HG02938 (cell line): Measurements from ENCODE around the gene MET.
A peak's percentile ranks its signal among the peaks of the same experiment; 100 is the strongest.
"Not testable (repeated sequence)": the region's sequence is repeated elsewhere in the genome, so short reads cannot be mapped to it uniquely, and the experiment has no call there.

Experiments used
- ATAC-seq: cut with Tn5 transposase; IDR thresholded peaks from one replicate; pipeline ENCODE4 v1.9.1; 2021; ENCODE audit warnings: mild to moderate bottlenecking, moderate library complexity; ENCODE audit not compliant: unreplicated experiment

Gene MET

GRCh38 chr7:116671681-116672595, at the start of gene MET:
MET (plus strand) TSS chr7:116672196; CDS start chr7:116699085, 26,889 bp downstream.
- ATAC-seq: peak; percentile 91

GRCh38 chr7:116626886-116627285, 45.1 kb upstream of the MET start:
- ATAC-seq: no peak

GRCh38 chr7:116629051-116629463, 42.9 kb upstream of the MET start:
- ATAC-seq: no peak

GRCh38 chr7:116630357-116630756, 41.6 kb upstream of the MET start:
- peak; percentile 97 for ATAC-seq

GRCh38 chr7:116630932-116631671, 40.9 kb upstream of the MET start:
- ATAC-seq: peak; percentile 24

- no peak for ATAC-seq
Measured at GRCh38 chr7:116631676-116632075, 40.3 kb upstream of the MET start.

GRCh38 chr7:116632384-116632783, 39.6 kb upstream of the MET start:
- ATAC-seq: no peak

- no peak for ATAC-seq
Measured at GRCh38 chr7:116633131-116633988, 38.6 kb upstream of the MET start.

GRCh38 chr7:116636997-116637396, 35.0 kb upstream of the MET start:
- no peak for ATAC-seq

GRCh38 chr7:116638592-116638991, 33.4 kb upstream of the MET start:
- ATAC-seq: not testable (repeated sequence)

- ATAC-seq: no peak
Measured at GRCh38 chr7:116641551-116642153, 30.3 kb upstream of the MET start.

GRCh38 chr7:116643148-116643547, 28.8 kb upstream of the MET start:
- not testable (repeated sequence) for ATAC-seq

GRCh38 chr7:116644628-116645027, 27.4 kb upstream of the MET start:
- ATAC-seq: no peak

GRCh38 chr7:116647290-116647689, 24.7 kb upstream of the MET start:
- ATAC-seq: no peak

- ATAC-seq: no peak
Measured at GRCh38 chr7:116647861-116648260, 24.1 kb upstream of the MET start.

- ATAC-seq: no peak
Measured at GRCh38 chr7:116650436-116650835, 21.6 kb upstream of the MET start.

GRCh38 chr7:116652793-116653192, 19.2 kb upstream of the MET start:
- ATAC-seq: peak; percentile 58

- no peak for ATAC-seq
Measured at GRCh38 chr7:116653204-116653603, 18.8 kb upstream of the MET start.

- ATAC-seq: no peak
Measured at GRCh38 chr7:116653646-116654045, 18.4 kb upstream of the MET start.

- ATAC-seq: not testable (repeated sequence)
Measured at GRCh38 chr7:116659248-116659647, 12.7 kb upstream of the MET start.

- ATAC-seq: no peak
Measured at GRCh38 chr7:116661865-116662264, 10.1 kb upstream of the MET start.
